GM12878 (cell line): ENCODE measurements around the gene MYL3. TPM values are rescaled to one million over a fixed set of nuclear protein-coding genes. Genes with fewer than 3 reads are reported as not detected.

Experiments used
- EP300 ChIP-seq, 2 experiments: fragments of 150-350 bp in 1 of 2; IDR thresholded peaks; 2 replicates each; pipeline ENCODE4 v1.6.1; 2011 to 2012; ENCODE audit warnings: low read depth in 2 of 2, low read length in 2 of 2, borderline replicate concordance in 1 of 2, improper control_type of control experiment in 1 of 2, inconsistent platforms in 1 of 2; ENCODE audit not compliant: control insufficient read depth in 1 of 2
- ESRRA ChIP-seq: IDR thresholded peaks from 2 replicates; pipeline ENCODE4 v1.6.1; 2012; ENCODE audit warnings: mild to moderate bottlenecking, low read length, improper control_type of control experiment
- PML ChIP-seq: IDR thresholded peaks from 2 replicates; pipeline ENCODE4 v1.6.1; 2012; ENCODE audit warnings: low read length, inconsistent platforms
- POLR2AphosphoS2 ChIP-seq: IDR thresholded peaks from 2 replicates; pipeline ENCODE4 v1.6.1; 2011; ENCODE audit warnings: low read depth, mild to moderate bottlenecking, low read length, improper control_type of control experiment, moderate library complexity
- POLR2AphosphoS5 ChIP-seq: IDR thresholded peaks from 2 replicates; pipeline ENCODE4 v1.6.1; 2011; ENCODE audit warnings: mild to moderate bottlenecking, low read length, inconsistent platforms
- RUNX3 ChIP-seq: IDR thresholded peaks from 2 replicates; pipeline ENCODE4 v1.6.1; 2012; ENCODE audit warnings: low read length, inconsistent platforms
- ZBED1 ChIP-seq: IDR thresholded peaks from 2 replicates; pipeline ENCODE4 v1.6.1; 2016; ENCODE audit warnings: borderline replicate concordance
- polyA plus RNA-seq, 11 experiments: library from polyadenylated mRNA; depleted of rRNA in 4 of 11; unstranded in 6 of 11; stranded (reverse) in 5 of 11; fragments of >200 nt; fragmentation: Nextera tagmentation in 4 of 11; fragmentation: Illumina TruSeq in 1 of 11; extraction: Ambion mirVana in 4 of 11; extraction: Trizol in 1 of 11; gene quantifications; 1 replicate in 1 of 11; 2 replicates in 10 of 11; pipeline versions ENCODE4 v1.2.1 to v1.2.3, GENCODE V29; 2011 to 2016; ENCODE audit warnings: inconsistent platforms in 2 of 11, missing spikeins in 2 of 11, low read depth in 1 of 11
- total RNA-seq, 4 experiments: library from RNA; depleted of rRNA in 3 of 4; stranded (reverse); fragments of >200 nt in 3 of 4; fragmentation: Illumina TruSeq in 1 of 4; extraction: Trizol in 1 of 4; gene quantifications; 2 replicates each; pipeline versions ENCODE4 v1.2.1 to v1.2.3, GENCODE V29; 2013 to 2021
- TF ChIP-seq, protein P1 (sequence below): IDR thresholded peaks from 2 replicates; pipeline ENCODE4 v1.6.1; 2012; ENCODE audit warnings: improper control_type of control experiment, low read depth, low read length; ENCODE audit not compliant: insufficient replicate concordance
- TF ChIP-seq, protein P2 (sequence below): fragments of 450-650 bp; IDR thresholded peaks from 2 replicates; pipeline ENCODE4 v1.6.1; 2017; ENCODE audit warnings: mild to moderate bottlenecking

Gene MYL3
- total and polyA plus RNA-seq, 10 of the 15 experiments (the other 5 are each of a cell fraction or from before 2014, with no cell fraction given): 0.40 TPM; not detected in 9

DNA sequence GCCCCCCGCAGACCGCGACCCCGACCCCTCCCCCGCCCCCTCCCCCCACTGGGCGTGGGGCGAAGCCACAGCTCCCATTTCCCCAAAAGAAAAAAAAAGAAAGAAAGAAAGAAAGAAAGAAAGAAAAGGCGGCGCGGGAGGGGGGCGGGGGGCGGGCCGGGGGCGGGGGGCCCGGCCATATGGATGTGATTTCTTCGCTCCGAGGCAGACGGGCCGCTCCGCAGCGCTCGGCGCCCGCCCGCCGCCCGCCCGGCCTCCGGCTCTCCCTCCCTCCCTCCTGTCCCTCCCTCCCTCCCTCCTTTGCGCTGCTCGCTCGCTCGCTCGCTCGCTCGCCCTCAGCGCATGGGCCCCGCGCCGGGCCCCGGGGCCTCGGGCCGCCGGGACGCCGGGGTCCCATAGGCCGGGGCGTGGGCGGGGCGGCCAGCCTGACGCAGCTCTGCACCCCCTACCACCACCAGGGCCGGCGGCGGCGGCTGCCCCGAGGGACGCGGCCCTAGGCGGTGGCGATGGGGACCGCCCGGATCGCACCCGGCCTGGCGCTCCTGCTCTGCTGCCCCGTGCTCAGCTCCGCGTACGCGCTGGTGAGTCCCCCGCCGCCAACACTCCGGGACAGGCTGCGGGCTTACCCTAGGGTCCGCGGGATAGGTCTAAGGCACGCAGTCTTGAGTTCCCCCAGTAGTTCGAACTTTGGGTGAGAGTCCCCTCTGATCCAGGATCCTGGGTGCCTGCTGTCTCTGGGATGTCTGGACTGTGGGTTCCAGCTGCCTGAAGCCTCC is 20.0 kb upstream of the MYL3 start (continued):
- TF ChIP-seq, protein P1, sequence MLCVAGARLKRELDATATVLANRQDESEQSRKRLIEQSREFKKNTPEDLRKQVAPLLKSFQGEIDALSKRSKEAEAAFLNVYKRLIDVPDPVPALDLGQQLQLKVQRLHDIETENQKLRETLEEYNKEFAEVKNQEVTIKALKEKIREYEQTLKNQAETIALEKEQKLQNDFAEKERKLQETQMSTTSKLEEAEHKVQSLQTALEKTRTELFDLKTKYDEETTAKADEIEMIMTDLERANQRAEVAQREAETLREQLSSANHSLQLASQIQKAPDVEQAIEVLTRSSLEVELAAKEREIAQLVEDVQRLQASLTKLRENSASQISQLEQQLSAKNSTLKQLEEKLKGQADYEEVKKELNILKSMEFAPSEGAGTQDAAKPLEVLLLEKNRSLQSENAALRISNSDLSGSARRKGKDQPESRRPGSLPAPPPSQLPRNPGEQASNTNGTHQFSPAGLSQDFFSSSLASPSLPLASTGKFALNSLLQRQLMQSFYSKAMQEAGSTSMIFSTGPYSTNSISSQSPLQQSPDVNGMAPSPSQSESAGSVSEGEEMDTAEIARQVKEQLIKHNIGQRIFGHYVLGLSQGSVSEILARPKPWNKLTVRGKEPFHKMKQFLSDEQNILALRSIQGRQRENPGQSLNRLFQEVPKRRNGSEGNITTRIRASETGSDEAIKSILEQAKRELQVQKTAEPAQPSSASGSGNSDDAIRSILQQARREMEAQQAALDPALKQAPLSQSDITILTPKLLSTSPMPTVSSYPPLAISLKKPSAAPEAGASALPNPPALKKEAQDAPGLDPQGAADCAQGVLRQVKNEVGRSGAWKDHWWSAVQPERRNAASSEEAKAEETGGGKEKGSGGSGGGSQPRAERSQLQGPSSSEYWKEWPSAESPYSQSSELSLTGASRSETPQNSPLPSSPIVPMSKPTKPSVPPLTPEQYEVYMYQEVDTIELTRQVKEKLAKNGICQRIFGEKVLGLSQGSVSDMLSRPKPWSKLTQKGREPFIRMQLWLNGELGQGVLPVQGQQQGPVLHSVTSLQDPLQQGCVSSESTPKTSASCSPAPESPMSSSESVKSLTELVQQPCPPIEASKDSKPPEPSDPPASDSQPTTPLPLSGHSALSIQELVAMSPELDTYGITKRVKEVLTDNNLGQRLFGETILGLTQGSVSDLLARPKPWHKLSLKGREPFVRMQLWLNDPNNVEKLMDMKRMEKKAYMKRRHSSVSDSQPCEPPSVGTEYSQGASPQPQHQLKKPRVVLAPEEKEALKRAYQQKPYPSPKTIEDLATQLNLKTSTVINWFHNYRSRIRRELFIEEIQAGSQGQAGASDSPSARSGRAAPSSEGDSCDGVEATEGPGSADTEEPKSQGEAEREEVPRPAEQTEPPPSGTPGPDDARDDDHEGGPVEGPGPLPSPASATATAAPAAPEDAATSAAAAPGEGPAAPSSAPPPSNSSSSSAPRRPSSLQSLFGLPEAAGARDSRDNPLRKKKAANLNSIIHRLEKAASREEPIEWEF: no peak
- TF ChIP-seq EP300 (IDR thresholded peaks at IDR 0.05; ENCODE audit: borderline replicate concordance in 1 of 2, control insufficient read depth in 1 of 2, low read depth in 2 of 2, low read length in 2 of 2) (no peak), POLR2AphosphoS5 (no peak), POLR2AphosphoS2 (no peak), RUNX3 (no peak), ESRRA (no peak), ZBED1 (no peak), PML (no peak)
- TF ChIP-seq, protein P2, sequence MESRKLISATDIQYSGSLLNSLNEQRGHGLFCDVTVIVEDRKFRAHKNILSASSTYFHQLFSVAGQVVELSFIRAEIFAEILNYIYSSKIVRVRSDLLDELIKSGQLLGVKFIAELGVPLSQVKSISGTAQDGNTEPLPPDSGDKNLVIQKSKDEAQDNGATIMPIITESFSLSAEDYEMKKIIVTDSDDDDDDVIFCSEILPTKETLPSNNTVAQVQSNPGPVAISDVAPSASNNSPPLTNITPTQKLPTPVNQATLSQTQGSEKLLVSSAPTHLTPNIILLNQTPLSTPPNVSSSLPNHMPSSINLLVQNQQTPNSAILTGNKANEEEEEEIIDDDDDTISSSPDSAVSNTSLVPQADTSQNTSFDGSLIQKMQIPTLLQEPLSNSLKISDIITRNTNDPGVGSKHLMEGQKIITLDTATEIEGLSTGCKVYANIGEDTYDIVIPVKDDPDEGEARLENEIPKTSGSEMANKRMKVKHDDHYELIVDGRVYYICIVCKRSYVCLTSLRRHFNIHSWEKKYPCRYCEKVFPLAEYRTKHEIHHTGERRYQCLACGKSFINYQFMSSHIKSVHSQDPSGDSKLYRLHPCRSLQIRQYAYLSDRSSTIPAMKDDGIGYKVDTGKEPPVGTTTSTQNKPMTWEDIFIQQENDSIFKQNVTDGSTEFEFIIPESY: no peak
